ENCODE results near the gene CADPS2.

DNA sequence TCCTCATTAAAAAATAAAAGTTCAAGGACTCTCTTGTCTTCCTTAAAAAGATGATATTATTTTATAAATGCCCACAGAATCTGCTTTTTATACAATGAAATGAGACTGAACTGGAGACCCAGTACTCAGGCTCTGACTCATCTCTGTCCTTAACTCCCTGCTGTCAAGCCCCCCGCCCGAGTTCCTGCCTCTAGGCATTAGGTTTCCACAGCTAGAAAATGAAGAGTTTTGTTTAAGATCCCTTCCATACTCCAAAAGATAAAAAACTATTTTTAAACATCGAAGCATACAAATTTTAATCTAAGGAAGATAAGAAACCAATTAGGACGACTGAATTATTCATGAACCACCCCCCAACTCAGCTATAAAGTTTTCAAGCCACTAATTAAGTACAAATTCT lies 484.0 kb downstream of the CADPS2 start:
- TF ChIP-seq, protein P1, sequence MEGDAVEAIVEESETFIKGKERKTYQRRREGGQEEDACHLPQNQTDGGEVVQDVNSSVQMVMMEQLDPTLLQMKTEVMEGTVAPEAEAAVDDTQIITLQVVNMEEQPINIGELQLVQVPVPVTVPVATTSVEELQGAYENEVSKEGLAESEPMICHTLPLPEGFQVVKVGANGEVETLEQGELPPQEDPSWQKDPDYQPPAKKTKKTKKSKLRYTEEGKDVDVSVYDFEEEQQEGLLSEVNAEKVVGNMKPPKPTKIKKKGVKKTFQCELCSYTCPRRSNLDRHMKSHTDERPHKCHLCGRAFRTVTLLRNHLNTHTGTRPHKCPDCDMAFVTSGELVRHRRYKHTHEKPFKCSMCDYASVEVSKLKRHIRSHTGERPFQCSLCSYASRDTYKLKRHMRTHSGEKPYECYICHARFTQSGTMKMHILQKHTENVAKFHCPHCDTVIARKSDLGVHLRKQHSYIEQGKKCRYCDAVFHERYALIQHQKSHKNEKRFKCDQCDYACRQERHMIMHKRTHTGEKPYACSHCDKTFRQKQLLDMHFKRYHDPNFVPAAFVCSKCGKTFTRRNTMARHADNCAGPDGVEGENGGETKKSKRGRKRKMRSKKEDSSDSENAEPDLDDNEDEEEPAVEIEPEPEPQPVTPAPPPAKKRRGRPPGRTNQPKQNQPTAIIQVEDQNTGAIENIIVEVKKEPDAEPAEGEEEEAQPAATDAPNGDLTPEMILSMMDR (IDR thresholded peaks at IDR 0.05; ENCODE audit: insufficient read depth, low read length), result no peak
- TF ChIP-seq POLR2AphosphoS5 (IDR thresholded peaks at IDR 0.05; ENCODE audit: low read depth) (no peak), GABPA (IDR thresholded peaks at IDR 0.05; ENCODE audit: low read depth) (no peak), SPI1 (IDR thresholded peaks at IDR 0.05; ENCODE audit: borderline replicate concordance, low read depth) (no peak)
- TF ChIP-seq, protein P2, sequence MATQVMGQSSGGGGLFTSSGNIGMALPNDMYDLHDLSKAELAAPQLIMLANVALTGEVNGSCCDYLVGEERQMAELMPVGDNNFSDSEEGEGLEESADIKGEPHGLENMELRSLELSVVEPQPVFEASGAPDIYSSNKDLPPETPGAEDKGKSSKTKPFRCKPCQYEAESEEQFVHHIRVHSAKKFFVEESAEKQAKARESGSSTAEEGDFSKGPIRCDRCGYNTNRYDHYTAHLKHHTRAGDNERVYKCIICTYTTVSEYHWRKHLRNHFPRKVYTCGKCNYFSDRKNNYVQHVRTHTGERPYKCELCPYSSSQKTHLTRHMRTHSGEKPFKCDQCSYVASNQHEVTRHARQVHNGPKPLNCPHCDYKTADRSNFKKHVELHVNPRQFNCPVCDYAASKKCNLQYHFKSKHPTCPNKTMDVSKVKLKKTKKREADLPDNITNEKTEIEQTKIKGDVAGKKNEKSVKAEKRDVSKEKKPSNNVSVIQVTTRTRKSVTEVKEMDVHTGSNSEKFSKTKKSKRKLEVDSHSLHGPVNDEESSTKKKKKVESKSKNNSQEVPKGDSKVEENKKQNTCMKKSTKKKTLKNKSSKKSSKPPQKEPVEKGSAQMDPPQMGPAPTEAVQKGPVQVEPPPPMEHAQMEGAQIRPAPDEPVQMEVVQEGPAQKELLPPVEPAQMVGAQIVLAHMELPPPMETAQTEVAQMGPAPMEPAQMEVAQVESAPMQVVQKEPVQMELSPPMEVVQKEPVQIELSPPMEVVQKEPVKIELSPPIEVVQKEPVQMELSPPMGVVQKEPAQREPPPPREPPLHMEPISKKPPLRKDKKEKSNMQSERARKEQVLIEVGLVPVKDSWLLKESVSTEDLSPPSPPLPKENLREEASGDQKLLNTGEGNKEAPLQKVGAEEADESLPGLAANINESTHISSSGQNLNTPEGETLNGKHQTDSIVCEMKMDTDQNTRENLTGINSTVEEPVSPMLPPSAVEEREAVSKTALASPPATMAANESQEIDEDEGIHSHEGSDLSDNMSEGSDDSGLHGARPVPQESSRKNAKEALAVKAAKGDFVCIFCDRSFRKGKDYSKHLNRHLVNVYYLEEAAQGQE (IDR thresholded peaks at IDR 0.05; ENCODE audit: insufficient replicate concordance, low read depth), result no peak

All from HL-60 (cell line).